ENCODE results near the gene PBX4.

DNA sequence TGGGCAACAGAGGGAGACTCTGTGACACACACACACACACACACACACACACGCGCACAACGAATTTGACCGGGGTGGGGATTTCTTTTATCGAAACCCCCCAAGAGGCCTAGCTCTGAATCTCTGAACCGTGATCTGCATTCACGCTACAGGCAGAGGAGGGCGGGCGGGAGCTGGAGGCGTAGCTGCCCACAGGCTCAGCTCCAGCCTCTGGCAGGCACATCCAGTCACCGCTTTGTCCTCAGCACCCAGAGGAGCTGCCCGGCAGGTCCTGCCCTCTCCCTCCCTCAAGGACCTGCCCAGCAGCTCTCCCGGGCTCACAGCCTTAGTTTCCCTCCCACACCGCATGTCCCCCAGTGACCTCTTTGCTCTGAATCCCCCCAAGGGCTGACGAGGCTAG is 60.4 kb downstream of the PBX4 start:
- TF ChIP-seq, protein P1, sequence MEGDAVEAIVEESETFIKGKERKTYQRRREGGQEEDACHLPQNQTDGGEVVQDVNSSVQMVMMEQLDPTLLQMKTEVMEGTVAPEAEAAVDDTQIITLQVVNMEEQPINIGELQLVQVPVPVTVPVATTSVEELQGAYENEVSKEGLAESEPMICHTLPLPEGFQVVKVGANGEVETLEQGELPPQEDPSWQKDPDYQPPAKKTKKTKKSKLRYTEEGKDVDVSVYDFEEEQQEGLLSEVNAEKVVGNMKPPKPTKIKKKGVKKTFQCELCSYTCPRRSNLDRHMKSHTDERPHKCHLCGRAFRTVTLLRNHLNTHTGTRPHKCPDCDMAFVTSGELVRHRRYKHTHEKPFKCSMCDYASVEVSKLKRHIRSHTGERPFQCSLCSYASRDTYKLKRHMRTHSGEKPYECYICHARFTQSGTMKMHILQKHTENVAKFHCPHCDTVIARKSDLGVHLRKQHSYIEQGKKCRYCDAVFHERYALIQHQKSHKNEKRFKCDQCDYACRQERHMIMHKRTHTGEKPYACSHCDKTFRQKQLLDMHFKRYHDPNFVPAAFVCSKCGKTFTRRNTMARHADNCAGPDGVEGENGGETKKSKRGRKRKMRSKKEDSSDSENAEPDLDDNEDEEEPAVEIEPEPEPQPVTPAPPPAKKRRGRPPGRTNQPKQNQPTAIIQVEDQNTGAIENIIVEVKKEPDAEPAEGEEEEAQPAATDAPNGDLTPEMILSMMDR (conservative IDR thresholded peaks at IDR 0.05 in 1 of 2, IDR thresholded peaks at IDR 0.05 in 1 of 2; ENCODE audit: extremely low read depth in 1 of 2, insufficient read depth in 1 of 2, low read depth in 1 of 2, low read length in 2 of 2) = no peak
- TF ChIP-seq EZH2 (IDR thresholded peaks at IDR 0.05; ENCODE audit: borderline replicate concordance, low read length) = no peak

Measured in mammary epithelial cell (primary cell).